GM19455 (cell line): ENCODE data around the gene AQP1.

Experiments used
- ATAC-seq: cut with Tn5 transposase; IDR thresholded peaks from one replicate; pipeline ENCODE4 v1.9.1; 2021; ENCODE audit not compliant: unreplicated experiment

AQP1 gene

DNA sequence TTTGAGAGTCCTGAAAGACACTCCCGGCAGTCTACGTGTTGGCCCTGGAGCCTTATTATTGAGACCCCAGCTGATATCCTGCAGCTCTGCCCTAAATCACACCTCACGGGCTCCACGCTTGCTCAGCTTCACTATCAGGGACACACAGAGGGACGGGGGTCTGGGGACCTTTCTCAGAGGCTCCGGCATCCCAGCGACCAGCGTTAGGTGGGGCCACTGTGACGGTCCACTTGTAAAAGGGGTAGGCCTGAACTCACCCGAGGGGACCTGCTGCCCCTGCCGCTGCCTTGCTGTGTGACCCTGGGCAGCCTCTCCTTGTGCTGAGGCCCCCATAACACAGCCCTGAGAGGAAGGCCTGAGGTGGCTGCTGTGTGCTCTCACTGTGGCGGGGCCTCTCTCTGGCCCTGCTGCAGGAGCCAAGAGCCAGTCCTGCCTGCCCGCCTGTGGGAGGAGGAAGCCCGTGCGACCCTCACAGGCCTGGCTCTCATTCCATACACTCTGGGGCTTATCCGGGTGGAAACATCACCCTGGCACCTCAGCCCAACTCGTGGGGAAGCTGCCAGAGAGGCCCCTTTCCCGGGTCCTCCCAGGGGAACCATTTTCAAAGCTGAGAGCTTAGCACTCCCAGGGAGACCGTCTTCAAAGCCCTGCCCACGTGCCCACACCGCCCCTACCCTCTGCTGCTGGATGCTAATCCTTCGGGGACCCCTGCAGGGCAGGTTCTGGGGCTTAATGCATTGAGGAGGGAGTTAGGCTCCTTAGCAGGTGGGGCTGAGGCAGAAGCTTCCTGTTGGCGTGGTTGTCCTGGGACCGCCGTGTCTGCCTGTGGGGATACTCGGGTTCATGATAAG lies 21.7 kb downstream of the AQP1 start:
- ATAC-seq: no peak

DNA sequence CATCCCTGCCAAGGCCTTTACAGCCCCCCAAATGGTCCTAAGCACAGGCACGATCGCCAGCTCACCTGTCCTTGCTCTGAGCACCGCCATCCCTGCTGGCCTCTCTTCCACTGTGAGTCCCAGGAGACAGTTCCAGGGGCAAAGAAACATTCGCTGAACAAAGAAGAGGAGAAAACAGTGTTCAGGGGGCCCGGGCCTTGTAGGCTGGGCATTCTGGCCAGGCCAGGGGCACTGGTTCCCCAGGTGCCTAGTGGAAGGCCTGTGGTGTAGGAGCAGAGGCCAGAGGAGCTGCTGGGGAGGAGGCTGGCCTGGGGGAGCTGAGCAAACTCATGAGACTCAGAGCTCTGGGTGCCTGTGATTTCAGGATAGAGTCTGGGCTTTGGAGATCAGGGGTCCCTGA lies 22.6 kb downstream of the AQP1 start:
- ATAC-seq: no peak

DNA sequence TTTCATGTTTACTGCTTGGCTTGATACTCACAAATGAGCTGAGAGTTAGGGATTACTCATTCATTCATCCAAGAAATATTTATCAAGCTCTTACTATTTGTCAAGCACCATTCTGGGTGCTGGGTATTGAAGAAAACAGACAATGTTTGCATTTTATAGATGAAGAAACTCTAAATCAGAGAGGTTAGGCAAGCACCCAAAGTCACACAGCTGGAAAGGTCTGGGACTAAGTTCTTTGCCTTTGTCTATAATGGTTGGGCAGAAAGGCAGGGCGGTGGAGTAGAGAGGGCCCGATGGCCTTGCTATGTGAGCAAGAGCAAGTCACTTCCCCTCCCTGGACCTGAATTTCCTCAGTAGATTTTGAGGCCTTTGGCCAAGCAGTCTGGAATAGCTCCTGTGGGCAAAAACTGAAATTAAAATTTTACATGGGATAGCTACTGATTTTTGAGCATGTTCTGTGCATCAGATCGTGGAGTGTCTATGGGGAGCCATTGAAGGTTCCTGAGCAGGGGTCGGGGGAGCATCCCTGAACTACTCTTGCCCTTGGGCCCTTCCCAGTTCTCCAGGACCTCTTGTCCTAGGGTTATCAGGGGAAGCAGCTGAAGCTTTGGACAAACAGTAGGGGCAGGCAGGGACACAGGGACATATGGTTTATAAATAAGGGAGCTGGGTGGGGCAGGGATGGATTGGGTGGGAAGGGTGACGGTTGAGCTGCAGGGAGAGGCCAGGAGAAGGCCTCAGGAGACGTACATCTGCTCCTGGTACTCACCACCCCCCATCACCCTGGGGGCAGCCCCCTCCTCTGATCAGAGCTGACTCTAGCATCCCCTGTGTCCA lies 23.3 kb downstream of the AQP1 start:
- ATAC-seq: no peak

DNA sequence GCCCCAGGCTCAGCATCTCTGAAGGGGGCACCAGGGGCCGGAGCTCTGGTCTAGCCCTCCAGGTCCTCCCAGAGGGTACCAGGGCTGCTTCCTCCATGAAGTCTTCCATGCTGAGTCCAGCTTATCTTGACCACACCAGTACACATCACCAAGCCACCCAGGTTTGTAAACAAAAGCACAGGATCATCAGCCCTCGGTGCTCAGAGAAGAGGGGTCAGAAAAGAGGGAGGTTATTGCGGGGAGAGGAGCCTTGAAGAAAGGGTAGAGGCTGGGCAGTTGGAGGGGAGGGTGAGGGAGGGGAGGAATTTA lies 23.9 kb downstream of the AQP1 start:
- no peak for ATAC-seq

DNA sequence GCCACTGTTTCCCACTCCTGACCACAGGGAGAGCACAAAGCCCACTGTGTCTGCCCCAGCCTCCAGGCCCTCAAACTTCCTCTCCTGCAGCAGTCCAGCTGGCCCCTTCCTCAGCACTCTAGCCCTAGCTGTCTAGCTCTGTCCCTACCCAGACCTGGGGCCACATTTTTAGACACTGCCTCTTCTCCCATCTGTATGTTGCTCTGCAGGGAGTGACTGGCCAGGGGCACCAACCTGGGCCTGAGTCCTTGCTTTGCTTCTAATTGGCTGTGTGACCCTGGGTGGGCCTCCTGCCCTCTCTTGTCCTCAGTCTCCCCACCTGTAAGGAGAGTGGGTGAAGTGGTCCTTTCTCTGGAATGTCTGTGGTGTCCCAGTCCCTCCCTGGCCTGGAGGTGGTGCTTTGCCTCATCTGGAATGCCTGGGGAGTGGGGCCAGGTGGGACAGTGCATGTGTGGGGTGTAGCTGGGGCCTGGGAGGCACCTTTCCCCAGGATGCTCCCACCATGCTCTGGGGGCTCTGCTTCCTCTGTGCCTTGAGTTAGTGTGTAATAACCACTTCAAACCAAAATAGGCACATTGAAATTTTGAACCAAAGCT lies 25.1 kb downstream of the AQP1 start:
- ATAC-seq: no peak

DNA sequence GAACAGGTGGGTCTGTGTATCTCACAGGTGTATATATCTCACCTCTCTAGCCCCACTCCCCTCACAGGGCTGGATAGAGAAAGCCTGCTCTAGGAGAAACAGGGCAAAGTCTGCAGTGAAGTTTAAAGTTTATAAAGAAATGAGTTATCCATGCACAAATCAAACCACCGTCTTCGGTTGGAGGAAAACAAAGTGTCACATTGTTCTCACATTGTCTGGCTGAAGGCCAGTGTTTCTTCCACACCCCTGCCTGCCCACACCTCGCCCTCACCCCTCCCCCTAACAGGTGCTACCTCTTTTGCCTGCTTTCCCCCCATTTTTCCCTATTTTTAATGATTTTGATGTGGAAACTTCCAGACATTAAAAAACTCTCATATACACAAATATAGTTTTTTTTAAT lies 25.8 kb downstream of the AQP1 start:
- no peak for ATAC-seq

DNA sequence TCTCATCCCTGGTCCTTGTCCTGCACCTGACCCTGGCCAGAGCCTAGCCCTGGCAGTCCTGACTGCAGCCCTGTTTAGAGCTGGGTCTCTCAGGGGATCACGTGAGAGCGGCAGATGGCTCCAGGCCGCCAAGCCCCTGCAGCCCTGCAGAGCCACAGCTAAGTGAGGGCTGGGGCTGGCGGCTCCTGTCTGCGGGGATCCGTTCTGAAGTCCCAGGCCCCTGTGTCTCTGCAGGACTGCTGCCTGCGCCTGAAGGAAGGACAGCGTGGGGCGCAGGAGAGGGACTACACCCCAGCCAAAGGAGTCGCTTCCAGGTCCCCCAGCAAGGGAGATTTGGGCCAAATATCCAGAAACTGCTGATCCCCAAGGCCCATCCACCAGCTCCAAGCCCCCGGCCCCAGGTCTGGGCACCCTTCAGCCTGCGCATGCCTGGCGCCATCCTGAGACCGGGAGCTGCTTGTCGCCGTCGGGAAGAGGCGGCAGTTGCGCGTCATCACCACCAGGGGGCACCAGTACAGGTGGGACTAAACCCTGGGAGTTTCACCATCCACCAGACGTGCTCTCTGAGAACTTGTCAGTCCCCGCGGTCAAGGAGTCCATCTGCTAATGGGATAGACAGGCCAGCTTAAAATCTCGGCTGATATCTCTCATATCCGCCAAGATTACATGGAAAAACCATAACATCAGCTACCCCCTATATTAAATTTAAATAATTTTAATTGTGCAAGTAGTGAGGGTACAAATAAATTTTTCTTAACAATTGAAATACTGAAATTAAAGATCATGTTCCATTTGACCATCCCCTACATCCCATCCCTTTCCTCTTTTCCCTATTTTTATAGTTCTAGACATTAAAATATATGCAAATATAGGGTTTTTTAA lies 27.0 kb downstream of the AQP1 start:
- peak; percentile 75 for ATAC-seq

DNA sequence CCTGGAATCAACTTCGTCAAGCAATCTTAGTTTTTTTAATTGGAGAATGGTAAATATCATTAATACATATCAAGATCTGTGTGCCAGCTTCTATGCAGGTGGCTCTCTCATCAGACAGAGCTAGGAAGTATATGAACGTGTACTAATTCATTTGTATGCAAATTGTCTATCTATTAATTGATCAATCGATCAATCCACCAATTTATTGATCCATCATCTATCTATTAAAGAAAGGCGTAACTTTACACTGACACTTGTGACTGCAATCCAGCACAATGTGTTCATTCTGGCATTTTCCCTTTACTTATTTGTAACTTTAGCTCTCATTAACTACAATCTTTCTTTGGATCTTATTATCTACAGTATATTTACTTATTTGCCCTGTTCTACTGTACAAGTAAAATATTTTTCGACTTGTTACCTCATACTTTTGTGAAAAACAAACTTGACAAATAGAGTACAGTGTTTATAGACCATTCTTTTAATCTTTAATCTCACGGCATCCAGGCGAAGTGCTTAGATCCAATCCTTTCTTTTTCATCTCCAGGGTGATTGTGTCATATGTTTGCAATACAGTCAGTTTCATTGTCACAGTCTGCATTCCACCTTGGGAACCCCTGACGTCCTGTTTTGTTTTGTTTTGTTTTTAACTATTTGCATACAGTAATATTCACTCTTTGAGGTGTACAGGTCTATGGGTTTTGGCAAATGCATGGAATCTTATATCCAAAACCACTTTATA lies 30.1 kb downstream of the AQP1 start:
- no peak for ATAC-seq

DNA sequence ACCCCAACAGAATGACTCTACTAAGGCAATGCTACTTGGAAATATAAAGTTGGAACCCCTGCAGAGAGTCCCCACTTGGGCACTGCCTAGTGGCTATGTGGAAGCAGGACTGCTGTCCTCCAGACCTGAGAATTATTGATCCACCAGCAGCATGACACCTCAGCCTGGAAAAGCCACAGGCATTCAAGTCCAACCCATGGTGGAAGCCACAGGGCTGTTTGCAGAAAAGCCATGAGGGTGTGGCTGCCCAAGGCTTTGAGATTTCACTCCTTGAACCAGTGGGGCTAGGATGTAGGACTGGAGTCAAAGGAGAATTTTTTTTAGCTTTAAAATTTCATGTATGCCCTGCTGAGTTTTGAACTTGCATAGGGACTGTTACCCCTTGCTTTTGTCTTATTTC lies 38.5 kb downstream of the AQP1 start:
- no peak for ATAC-seq

DNA sequence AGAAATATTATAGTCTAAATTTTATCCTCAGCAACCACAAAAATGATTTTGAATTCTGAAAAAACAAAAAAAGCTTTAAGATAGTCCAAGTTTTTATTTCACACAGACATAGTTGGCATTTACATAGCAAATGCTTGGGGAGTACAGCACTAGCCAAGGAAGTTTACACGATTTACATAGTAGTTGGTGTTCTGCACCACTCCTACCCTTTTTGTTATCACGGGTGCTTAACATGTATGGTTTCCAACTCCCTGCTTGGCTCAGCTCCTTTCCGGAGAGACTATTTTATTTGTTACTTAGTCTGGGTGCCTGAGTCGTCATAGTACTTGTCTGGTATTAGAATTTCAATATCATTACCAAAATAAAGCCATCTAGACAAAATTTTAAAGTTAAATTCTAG lies 43.3 kb downstream of the AQP1 start:
- ATAC-seq: no peak

DNA sequence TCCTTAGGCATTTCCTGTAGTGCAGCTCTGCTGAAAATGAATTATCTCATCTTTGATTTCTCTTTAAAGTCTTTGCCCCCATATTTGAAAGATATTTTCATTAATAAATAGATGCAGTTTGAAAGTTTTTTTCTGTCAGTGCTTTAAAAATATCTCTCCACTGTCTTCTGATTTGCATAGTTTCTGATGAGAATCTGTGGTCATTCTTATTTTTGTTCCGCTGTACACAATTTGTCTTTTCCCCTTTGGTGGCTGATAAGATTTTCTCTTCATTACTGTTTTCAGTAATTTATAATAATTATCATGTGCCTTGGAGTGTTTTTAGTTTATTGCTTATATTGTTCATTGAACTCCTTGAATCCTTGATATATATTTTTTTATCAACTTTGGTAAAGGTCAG lies 45.1 kb downstream of the AQP1 start:
- ATAC-seq: no peak

DNA sequence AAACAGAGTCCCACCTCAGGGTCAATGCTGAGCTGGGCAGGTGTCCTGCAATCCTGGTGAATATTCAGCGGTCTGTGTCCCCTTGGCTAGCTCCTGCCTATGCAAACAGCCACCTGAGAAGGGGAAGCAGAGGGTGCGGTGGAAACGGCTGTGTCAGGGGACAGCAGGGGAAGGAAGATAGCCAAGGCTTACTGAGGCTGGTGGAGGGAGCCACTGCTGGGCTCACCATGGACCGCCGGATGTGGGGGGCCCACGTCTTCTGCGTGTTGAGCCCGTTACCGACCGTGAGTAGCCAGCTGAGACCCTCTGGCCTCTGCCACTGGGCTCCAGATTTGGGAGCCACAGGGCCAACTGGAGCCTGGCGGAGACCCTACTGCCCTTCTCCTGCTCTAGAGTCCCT lies 52.2 kb downstream of the AQP1 start, which contains the start of gene GHRHR:
TSS of gene GHRHR (plus strand) at position 112 of the 400 bp plus-strand sequence. CDS start at position 228, 116 bp downstream.
- ATAC-seq: no peak

DNA sequence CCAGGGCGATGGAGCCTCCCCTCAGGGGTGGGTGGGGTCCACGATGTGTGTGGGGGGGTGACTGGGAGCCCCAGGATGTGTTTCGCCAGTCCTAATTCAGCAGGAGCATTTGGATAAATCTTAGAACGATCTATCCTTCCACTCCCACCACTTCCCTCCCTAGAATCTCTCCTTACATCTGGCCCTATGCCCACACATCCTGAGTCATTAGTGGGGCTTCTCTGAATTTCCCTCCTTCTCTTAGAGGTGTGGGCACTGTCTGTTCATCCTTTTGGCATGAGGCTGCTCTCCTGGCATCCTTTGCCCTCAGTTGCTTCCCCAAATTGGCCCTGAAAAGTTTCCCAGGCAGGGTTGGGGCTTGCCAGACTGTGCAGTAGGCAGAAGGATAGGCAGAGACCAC lies 53.7 kb downstream of the AQP1 start:
- no peak for ATAC-seq

DNA sequence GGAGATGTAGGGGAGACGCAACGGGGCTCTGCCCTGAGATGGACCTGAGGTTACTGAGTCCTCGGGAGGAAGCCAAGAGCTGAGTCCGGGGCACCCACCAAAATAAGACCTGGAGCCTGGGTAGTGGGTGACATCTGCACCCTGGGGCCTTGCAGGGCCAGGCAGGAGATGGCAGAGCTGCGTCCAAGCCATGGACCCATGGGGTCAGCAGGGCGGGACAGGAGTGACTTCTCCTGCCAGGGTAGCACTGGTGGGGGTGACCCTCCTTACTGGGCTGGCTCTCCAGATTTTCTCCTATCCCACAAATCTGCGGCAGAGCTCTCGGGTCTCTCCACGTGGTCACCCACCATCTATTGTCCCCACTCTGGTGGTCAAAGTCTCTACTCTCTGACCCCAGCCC lies 54.2 kb downstream of the AQP1 start:
- no peak for ATAC-seq

DNA sequence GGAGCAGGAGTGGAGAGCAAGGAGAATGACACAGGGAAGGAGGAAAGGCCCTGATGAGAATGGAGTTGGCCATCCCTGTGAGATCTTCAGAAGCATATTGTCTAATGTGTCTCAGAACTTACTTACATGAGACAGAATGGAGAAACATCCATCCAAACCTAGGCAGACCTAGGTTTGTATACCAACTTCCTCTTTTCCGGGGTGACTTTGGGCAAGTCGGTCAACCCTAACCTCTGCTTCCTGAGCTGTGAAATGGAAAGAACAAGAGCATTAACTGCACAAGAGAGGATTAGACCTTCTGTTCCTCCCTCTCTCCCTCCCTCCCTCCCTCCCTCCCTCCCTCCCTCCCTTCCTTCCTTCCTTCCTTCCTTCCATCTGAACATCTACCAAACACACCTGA lies 56.6 kb downstream of the AQP1 start:
- no peak for ATAC-seq

DNA sequence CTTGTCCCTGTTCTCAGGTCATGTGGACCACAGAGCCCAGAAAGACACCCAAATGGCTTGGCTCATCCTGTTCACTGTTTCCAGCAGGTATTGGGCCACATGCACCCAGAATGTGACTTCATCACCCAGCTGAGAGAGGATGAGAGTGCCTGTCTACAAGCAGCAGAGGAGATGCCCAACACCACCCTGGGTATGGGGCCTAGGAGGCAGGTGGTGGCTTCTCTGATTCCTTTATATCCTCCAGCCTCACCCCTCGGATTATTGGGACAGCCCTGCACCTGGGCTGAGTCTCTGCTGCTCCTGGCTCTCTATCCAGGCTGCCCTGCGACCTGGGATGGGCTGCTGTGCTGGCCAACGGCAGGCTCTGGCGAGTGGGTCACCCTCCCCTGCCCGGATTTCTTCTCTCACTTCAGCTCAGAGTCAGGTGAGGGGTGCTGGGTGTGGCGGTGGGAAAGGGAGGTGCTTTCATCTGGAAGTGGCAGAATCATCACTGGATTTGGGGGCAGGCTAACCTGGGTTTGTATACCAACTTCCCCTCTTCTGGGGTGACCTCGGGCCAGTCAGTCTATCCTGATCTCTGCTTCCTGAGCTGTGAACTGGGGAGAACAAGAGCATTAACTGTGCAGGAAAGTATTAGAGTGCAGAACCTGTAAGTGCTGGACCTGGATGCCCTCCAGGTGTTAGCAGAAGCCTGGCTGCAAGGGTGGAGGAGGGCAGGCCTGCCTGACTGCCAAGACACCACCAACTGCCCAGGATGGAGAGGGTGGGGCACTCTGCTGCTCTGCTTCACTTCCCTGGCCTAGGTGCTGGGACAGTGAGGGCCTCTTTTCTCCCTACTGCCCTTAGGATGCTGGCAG lies 57.3 kb downstream of the AQP1 start:
- ATAC-seq: no peak

DNA sequence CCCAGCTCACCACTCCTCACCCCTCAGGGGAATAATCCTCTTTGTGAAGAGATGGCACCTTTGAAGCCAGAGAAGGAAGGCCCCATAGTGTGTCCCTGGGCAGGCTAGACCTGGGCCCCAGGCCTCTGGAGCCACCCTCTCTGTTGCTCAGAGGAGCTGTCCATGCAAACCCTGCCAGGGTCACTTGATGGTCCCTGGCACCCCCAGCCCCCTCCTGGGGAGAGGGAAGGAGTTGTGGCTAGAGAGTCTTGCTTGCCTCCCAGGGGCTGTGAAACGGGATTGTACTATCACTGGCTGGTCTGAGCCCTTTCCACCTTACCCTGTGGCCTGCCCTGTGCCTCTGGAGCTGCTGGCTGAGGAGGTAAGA lies 57.9 kb downstream of the AQP1 start:
- no peak for ATAC-seq

DNA sequence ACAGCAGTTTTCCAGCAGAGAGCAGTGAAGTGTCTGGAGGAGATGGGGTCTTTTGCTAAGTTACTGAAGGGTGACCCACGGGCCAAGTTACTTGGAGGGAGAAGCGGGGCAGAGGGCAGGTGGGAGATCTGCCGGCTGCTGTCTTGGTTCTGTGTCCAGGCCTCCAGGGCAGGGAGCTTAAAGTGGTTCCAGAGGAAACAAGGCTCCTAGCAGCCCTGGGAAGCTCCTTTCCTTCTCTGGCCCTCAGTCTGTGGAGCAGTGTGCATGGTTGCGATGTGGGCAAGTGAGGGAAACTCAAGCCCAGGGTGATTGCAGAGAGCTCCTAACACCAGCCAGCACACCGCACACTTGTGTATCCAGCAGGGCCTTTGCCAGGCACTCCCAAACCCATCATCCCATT lies 58.4 kb downstream of the AQP1 start:
- no peak for ATAC-seq

DNA sequence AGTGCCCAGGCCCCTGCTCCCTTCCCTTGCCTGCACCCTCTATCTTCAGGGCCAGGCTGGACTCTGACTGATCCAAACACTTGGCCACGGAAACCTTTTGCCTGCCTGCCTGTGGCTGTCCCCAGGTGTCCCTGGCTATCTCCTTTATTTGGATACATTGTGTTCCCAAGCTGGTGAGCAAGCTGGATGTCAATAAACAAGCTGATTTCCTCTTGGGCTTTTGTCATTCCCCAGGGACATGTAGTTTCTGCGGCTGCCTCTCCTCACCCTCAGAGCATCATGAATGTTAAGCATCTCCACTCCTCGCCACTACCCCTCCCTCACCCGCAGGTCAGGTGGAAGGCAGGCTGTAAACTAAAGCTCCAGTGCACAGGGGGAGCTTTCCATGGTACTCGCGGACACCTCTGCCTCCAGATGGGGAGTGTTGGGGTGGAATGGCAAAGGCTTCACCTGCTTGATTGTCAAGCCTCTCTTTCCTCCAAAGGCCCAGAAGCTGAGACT lies 59.0 kb downstream of the AQP1 start:
- ATAC-seq: no peak
